Gastroesophageal sphincter (tissue), 4 donors: Measurements from ENCODE around the gene RASSF5. TPM values are rescaled to one million over a fixed set of nuclear protein-coding genes. Genes with fewer than 3 reads are reported as not detected.

ENCODE experiments used
- ATAC-seq: fragments of 150-250 bp; one replicate; pipeline ENCODE4 v1.9.1; 2016; ENCODE audit warnings: mild to moderate bottlenecking, moderate library complexity
- H3K27ac ChIP-seq, 4 donors: fragments of 200-600 bp; sonication (generic) in 3 of 4; 1 replicate in 3 of 4; 2 replicates in 1 of 4; pipeline ENCODE4 v1.5.1; 2016 to 2019
- H3K27me3 ChIP-seq: fragments of 200-600 bp; sonication (generic); one replicate; pipeline ENCODE4 v1.5.1; 2019
- H3K36me3 ChIP-seq, 2 donors: fragments of 200-600 bp; sonication (generic); one replicate each; pipeline ENCODE4 v1.5.1; 2019; ENCODE audit warnings: control low read depth in 1 of 2
- H3K4me1 ChIP-seq, 3 donors: fragments of 200-600 bp; sonication (generic); 1 replicate in 2 of 3; 2 replicates in 1 of 3; pipeline ENCODE4 v1.5.1; 2016 to 2019; ENCODE audit warnings: control low read depth in 2 of 3
- H3K4me3 ChIP-seq, 2 donors: fragments of 200-600 bp; sonication (generic); one replicate each; pipeline ENCODE4 v1.5.1; 2019; ENCODE audit warnings: mild to moderate bottlenecking in 1 of 2, moderate library complexity in 1 of 2
- H3K9me3 ChIP-seq, 3 donors: fragments of 200-600 bp; sonication (generic); one replicate each; pipeline ENCODE4 v1.5.1; 2017 to 2019; ENCODE audit warnings: control low read depth in 2 of 3
- CTCF ChIP-seq, 4 experiments: fragments of 200-600 bp in 2 of 4; fragments of 450-650 bp in 2 of 4; sonication (generic) in 1 of 4; IDR thresholded peaks; one replicate each; pipeline ENCODE4 v1.5.1; 2017 to 2019; ENCODE audit warnings: antibody characterized with exemption in 4 of 4, mild to moderate bottlenecking in 2 of 4, moderate library complexity in 2 of 4
- EP300 ChIP-seq: sonication (generic); formaldehyde crosslinking; IDR thresholded peaks from one replicate; pipeline ENCODE4 v1.6.1; 2017; ENCODE audit warnings: antibody characterized with exemption, mild to moderate bottlenecking
- POLR2A ChIP-seq, 2 donors: fragments of 450-650 bp; IDR thresholded peaks; one replicate each; pipeline ENCODE4 v1.6.1; 2017; ENCODE audit warnings: antibody characterized with exemption in 2 of 2, mild to moderate bottlenecking in 2 of 2, moderate library complexity in 1 of 2
- POLR2AphosphoS5 ChIP-seq: sonication (generic); formaldehyde crosslinking; IDR thresholded peaks from one replicate; pipeline ENCODE4 v1.6.1; 2017; ENCODE audit warnings: antibody characterized with exemption
- whole genome bisulfite sequencing, 2 donors: methylation state at CpG; one replicate each; pipeline ENCODE4 v1.1.5; 2018; ENCODE audit warnings: low coverage in 1 of 2; 5-methylcytosine and 5-hydroxymethylcytosine counted together
- total RNA-seq, 4 donors: library from RNA; depleted of rRNA; stranded (reverse); fragments of >200 nt; gene quantifications; one replicate each; pipeline ENCODE4 v1.1.0, GENCODE V29; 2016

Gene RASSF5
- total RNA-seq, 4 donors from 2014 or later: 6.2 to 23.3 (median 8.5) TPM

- peak overlapping the region; percentile 7 to 90 (median 86) for H3K27ac ChIP-seq
- peak; percentile 58 for ATAC-seq
Measured at GRCh38 chr1:206634365-206635079, 127.2 kb downstream of the RASSF5 start.

GRCh38 chr1:206635080-206635977 is 128.0 kb downstream of the RASSF5 start, which contains the start of gene DYRK3:
DYRK3 (plus strand) TSS chr1:206635536; CDS start chr1:206635704, 168 bp downstream.
- 0 to 1% methylated on average over 10 of the region's 84 CpGs for WGBS, 2 donors
- H3K36me3 ChIP-seq: peaks cover 0 to 4% of the 10 kb centered on the region in 2 donors
- H3K4me3 ChIP-seq: peak within 1 kb of the TSS; percentile 64 to 76
- H3K27ac ChIP-seq: peak within 1 kb of the TSS; percentile 34 to 90 (median 86)
- no peaks in the 10 kb centered on the region for H3K27me3 ChIP-seq
- TF ChIP-seq POLR2AphosphoS5 (peak; percentile 98), POLR2A (IDR thresholded peaks at IDR 0.05) (peak; percentile 74 to 92), CTCF (IDR thresholded peaks at IDR 0.05) (peak in 3 of 4 experiments; percentile 13 to 35 (median 26)), EP300 (no peak)
- H3K4me1 ChIP-seq: peaks cover 0 to 50% (median 16%) of the 10 kb centered on the region in 3 donors
- H3K9me3 ChIP-seq: no peaks in the 10 kb centered on the region
- ATAC-seq: peak; percentile 92

More at GRCh38 chr1:206634365-206635079, 127.2 kb downstream of the RASSF5 start:
- H3K36me3 ChIP-seq: peaks cover 0 to 4% of the 10 kb centered on the region in 2 donors
- H3K4me3 ChIP-seq: peak overlapping the region; percentile 64 to 76
- H3K4me1 ChIP-seq: peaks cover 0 to 50% (median 16%) of the 10 kb centered on the region in 3 donors
- no peak for TF ChIP-seq POLR2A (IDR thresholded peaks at IDR 0.05)
- peak; percentile 55 for TF ChIP-seq POLR2AphosphoS5
- TF ChIP-seq EP300: no peak
- peak; percentile 80 to 91 (median 86) for TF ChIP-seq CTCF (IDR thresholded peaks at IDR 0.05)
- no peaks in the 10 kb centered on the region for H3K9me3 ChIP-seq
- no peaks in the 10 kb centered on the region for H3K27me3 ChIP-seq
- WGBS, 2 donors: 5 to 15% methylated on average over 21 to 26 of the region's 26 CpGs

GRCh38 chr1:206635978-206636345 is 128.6 kb downstream of the RASSF5 start:
- no peak for ATAC-seq
- H3K9me3 ChIP-seq: no peaks in the 10 kb centered on the region
- H3K4me3 ChIP-seq: peak overlapping the region; percentile 64 to 76
- 3 to 15% methylated on average over 6 to 9 of the region's 14 CpGs for WGBS, 2 donors
- H3K27me3 ChIP-seq: no peaks in the 10 kb centered on the region
- H3K36me3 ChIP-seq: peaks cover 0 to 6% of the 10 kb centered on the region in 2 donors
- no peak for TF ChIP-seq CTCF (IDR thresholded peaks at IDR 0.05)
- TF ChIP-seq EP300: no peak
- TF ChIP-seq POLR2AphosphoS5: no peak
- no peak for TF ChIP-seq POLR2A (IDR thresholded peaks at IDR 0.05)
- H3K4me1 ChIP-seq: peaks cover 0 to 50% (median 16%) of the 10 kb centered on the region in 3 donors
- peak overlapping the region; percentile 34 to 90 (median 86) for H3K27ac ChIP-seq

- no peak for ATAC-seq
- peak overlapping the region in 1 of 2 donors; percentile 76 for H3K4me3 ChIP-seq
- TF ChIP-seq CTCF (IDR thresholded peaks at IDR 0.05) (no peak), POLR2A (IDR thresholded peaks at IDR 0.05) (no peak), EP300 (no peak), POLR2AphosphoS5 (no peak)
- peaks cover 0 to 7% of the 10 kb centered on the region in 2 donors for H3K36me3 ChIP-seq
- 26 to 27% methylated on average over 4 of the region's 4 CpGs for WGBS, 2 donors
- peaks cover 0 to 45% (median 16%) of the 10 kb centered on the region in 3 donors for H3K4me1 ChIP-seq
- no peaks in the 10 kb centered on the region for H3K9me3 ChIP-seq
- peak overlapping the region in 2 of 4 donors; percentile 84 to 90 for H3K27ac ChIP-seq
- H3K27me3 ChIP-seq: no peaks in the 10 kb centered on the region
Measured at GRCh38 chr1:206636671-206637070, 129.3 kb downstream of the RASSF5 start.
